ENCODE results near the gene MROH2A. TPM values are rescaled to one million over a fixed set of nuclear protein-coding genes. Genes with fewer than 3 reads are reported as not detected.

Gene MROH2A
- total RNA-seq, 1 donor, result not detected

DNA sequence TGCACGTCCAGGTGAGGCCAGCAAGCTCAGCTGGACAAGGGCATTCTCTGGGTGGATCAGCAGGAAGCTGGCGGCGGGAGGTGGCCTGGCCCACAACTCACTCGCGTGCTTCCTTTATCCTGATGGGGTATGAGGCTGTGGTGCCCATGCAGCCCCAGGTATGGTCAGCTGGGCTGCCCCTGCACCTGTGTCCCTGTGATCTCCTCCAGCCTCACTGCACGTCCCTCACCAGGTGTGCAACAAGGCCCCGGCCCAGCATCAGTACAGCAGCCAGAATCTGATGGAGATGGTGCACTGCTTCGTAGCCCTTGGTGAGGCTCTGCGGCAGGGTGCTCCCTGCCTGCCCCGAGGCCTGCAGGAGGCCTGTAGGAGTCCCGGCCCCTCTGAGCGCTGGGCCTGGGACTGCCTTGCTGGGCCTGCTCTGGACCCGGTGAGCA, 17.6 kb downstream of the MROH2A start:
- H3K4me3 ChIP-seq (ENCODE audit: low read depth, low read length), result no peak overlapping the region
- DNase-seq (ENCODE audit: low read depth), result no peak
- TF ChIP-seq CTCF (IDR thresholded peaks at IDR 0.05; ENCODE audit: insufficient read depth, low read depth, low read length), result no peak

DNA sequence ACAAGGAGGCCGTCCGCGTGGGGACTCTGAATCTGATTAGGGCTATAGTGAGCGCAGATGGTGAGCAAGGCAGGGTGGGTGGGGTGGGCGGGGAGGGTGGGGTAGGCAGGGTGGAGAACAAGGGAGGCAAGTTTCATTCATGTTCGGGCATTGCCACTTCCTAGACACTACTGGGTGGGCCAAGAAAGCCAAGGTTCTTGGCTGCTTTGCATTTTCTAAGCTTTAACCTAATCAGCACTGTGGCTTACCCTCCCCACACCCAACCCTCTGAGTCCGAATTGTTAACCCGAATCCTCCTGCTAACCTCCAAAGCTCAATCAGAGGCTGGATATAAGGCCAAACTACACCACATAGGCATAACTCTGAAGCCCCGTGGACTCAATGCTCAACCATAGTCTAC, 18.1 kb downstream of the MROH2A start:
- TF ChIP-seq CTCF (IDR thresholded peaks at IDR 0.05; ENCODE audit: insufficient read depth, low read depth, low read length), result no peak
- DNase-seq (ENCODE audit: low read depth), result no peak
- no peak overlapping the region for H3K4me3 ChIP-seq (ENCODE audit: low read depth, low read length)

- no peak for TF ChIP-seq CTCF (IDR thresholded peaks at IDR 0.05; ENCODE audit: insufficient read depth, low read depth, low read length)
- no peak for DNase-seq (ENCODE audit: low read depth)
- H3K4me3 ChIP-seq (ENCODE audit: low read depth, low read length), result no peak overlapping the region
Observed at GRCh38 chr2:233798335-233799086, 20.4 kb downstream of the MROH2A start.

DNA sequence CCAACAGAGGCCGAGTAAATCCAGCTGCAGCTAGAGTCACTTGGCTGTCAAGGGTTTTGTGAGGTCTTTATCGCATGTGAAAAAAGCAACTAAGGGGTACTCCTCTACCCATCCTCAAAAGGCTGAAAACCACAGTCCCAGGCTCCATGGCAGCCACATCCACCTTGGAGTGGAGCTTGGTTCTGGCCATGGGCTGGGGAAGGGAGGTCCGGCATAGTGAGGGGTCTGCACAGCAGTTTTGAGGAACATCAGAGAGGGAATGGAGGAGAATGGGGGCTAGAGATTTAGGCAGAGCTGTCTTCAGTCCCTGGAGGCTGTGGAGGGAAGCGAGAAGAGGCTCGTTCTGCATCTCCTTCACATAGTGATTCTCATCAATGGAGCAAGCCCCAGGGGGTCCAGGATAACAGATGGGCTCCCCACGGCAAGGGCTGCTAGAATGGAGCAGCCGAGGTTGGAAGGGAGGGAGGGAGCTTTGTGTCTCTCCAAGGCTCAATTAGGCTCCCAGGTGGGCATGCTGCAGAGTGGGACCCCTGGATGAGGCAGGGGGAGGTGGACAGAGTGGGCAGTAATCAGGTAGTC, 21.0 kb downstream of the MROH2A start:
- no peak for DNase-seq (ENCODE audit: low read depth)
- no peak for TF ChIP-seq CTCF (IDR thresholded peaks at IDR 0.05; ENCODE audit: insufficient read depth, low read depth, low read length)
- no peak overlapping the region for H3K4me3 ChIP-seq (ENCODE audit: low read depth, low read length)

DNA sequence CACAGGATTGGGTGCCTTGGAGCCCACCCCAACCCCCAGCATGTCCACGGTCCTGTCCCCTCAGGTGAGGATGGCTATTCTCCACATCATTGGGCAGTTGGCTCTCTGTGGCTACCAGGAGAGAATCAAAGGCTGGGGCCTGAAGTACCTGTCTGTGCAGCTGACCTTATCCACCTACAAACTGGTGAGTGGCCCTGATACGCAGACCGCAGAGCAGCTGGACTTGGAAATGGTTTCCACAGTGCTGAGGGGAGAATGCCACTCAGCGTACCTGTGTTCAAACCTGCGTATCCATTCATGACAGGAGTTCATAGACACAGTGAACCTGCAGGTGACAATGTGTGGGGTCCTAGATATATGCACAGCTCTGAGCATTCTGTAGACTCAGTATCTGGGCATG, 21.6 kb downstream of the MROH2A start:
- H3K4me3 ChIP-seq (ENCODE audit: low read depth, low read length), result no peak overlapping the region
- no peak for TF ChIP-seq CTCF (IDR thresholded peaks at IDR 0.05; ENCODE audit: insufficient read depth, low read depth, low read length)
- no peak for DNase-seq (ENCODE audit: low read depth)

DNA sequence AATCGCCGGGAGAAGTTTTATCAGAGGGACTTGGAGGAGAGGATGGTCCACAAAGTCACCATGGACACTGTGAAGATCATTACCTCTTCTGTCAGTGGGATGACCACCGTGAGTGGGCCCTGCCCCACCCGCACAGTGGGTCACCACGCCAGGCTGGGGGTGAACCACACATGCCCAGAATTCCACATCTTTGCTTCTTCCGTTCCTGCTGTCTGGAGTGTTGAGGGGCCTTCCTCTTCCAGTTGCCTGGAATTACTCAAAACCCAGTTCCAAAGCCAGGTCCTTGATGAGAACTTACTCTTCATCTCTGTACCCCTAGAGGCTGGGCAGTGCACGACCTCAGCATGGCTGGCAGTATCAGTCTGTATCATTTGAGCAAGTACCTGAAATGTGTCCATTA, 22.1 kb downstream of the MROH2A start:
- no peak for DNase-seq (ENCODE audit: low read depth)
- no peak overlapping the region for H3K4me3 ChIP-seq (ENCODE audit: low read depth, low read length)
- TF ChIP-seq CTCF (IDR thresholded peaks at IDR 0.05; ENCODE audit: insufficient read depth, low read depth, low read length), result no peak

Data from fibroblast of villous mesenchyme (primary cell).